ENCODE measurements around the gene JPH3.

Gene JPH3

GRCh38 chr16:87684711-87685404 is 82.5 kb downstream of the JPH3 start:
- FAIRE-seq, result no peak

GRCh38 chr16:87685405-87685755 is 83.1 kb downstream of the JPH3 start:
- FAIRE-seq, result no peak

GRCh38 chr16:87685766-87686165 is 83.5 kb downstream of the JPH3 start:
- FAIRE-seq, result no peak

GRCh38 chr16:87686697-87687096 is 84.4 kb downstream of the JPH3 start:
- FAIRE-seq, result no peak

- FAIRE-seq, result no peak
These were observed 85.0 kb downstream of the JPH3 start for GRCh38 chr16:87687126-87687910.

- FAIRE-seq, result no peak
These were observed 85.8 kb downstream of the JPH3 start for GRCh38 chr16:87687998-87688529.

GRCh38 chr16:87688876-87689815 is 86.8 kb downstream of the JPH3 start:
- no peak for FAIRE-seq

- no peak for FAIRE-seq
These were observed 87.7 kb downstream of the JPH3 start for GRCh38 chr16:87689956-87690465.

GRCh38 chr16:87690911-87691685 is 88.8 kb downstream of the JPH3 start:
- no peak for FAIRE-seq

GRCh38 chr16:87691686-87692079 is 89.4 kb downstream of the JPH3 start:
- no peak for FAIRE-seq

GRCh38 chr16:87692176-87692575 is 89.9 kb downstream of the JPH3 start:
- FAIRE-seq, result no peak

- no peak for FAIRE-seq
These were observed 90.4 kb downstream of the JPH3 start for GRCh38 chr16:87692756-87693155.

- FAIRE-seq, result no peak
These were observed 91.5 kb downstream of the JPH3 start for GRCh38 chr16:87693827-87694226.

GRCh38 chr16:87694441-87695125 is 92.3 kb downstream of the JPH3 start:
- FAIRE-seq, result no peak

- FAIRE-seq, result no peak
These were observed 93.2 kb downstream of the JPH3 start for GRCh38 chr16:87695534-87695933.

GRCh38 chr16:87696726-87697125 is 94.4 kb downstream of the JPH3 start:
- no peak for FAIRE-seq

- FAIRE-seq, result no peak
These were observed 94.9 kb downstream of the JPH3 start for GRCh38 chr16:87697256-87697655.

GRCh38 chr16:87697792-87698191 is 95.5 kb downstream of the JPH3 start:
- FAIRE-seq, result no peak

- no peak for FAIRE-seq
These were observed 95.9 kb downstream of the JPH3 start for GRCh38 chr16:87698241-87698640.

- no peak for FAIRE-seq
These were observed 96.4 kb downstream of the JPH3 start for GRCh38 chr16:87698676-87699199.

- FAIRE-seq, result no peak
These were observed 98.2 kb downstream of the JPH3 start for GRCh38 chr16:87700406-87701077.

Measured in islet of Langerhans (tissue), 1 donor.